Kidney tubule cell (primary cell): ENCODE results near the gene TYW1B.
"Not testable (repeated sequence)": the region's sequence is repeated elsewhere in the genome, so short reads cannot be mapped to it uniquely, and the experiment has no call there.

Source experiments
- DNase-seq: peaks from one replicate; pipeline ENCODE4 v3.0.0-alpha.2; 2018; ENCODE audit warnings: low spot score

Gene TYW1B

GRCh38 chr7:72554401-72554800 lies 273.6 kb downstream of the TYW1B start:
- not testable (repeated sequence) for DNase-seq

- not testable (repeated sequence) for DNase-seq
Measured at GRCh38 chr7:72550454-72550853, 277.5 kb downstream of the TYW1B start.

GRCh38 chr7:72546586-72547237 lies 281.3 kb downstream of the TYW1B start:
- DNase-seq, result not testable (repeated sequence)

- DNase-seq, result not testable (repeated sequence)
Measured at GRCh38 chr7:72544531-72544930, 283.5 kb downstream of the TYW1B start.

- DNase-seq, result no peak
Measured at GRCh38 chr7:72540923-72541322, 287.1 kb downstream of the TYW1B start.

GRCh38 chr7:72540106-72540611 lies 287.8 kb downstream of the TYW1B start:
- no peak for DNase-seq

- DNase-seq, result no peak
Measured at GRCh38 chr7:72539702-72540101, 288.3 kb downstream of the TYW1B start.

GRCh38 chr7:72538856-72539255 lies 289.1 kb downstream of the TYW1B start:
- DNase-seq, result no peak

GRCh38 chr7:72538147-72538546 lies 289.9 kb downstream of the TYW1B start:
- no peak for DNase-seq

GRCh38 chr7:72536038-72536437 lies 292.0 kb downstream of the TYW1B start:
- not testable (repeated sequence) for DNase-seq

GRCh38 chr7:72531048-72531447 lies 297.0 kb downstream of the TYW1B start:
- DNase-seq, result not testable (repeated sequence)
